Parathyroid adenoma (tissue), 2 donors: ENCODE results near the gene MED4.
A peak's percentile ranks its signal among the peaks of the same experiment; 100 is the strongest.

Experiments
- H2AFZ ChIP-seq: fragments of 300-600 bp; sonication (generic); one replicate; pipeline ENCODE4 v1.7.0; 2017; ENCODE audit warnings: antibody characterized with exemption, mild to moderate bottlenecking
- H3K27ac ChIP-seq: fragments of 300-600 bp; sonication (generic); one replicate; pipeline ENCODE4 v1.7.0; 2017
- H3K27me3 ChIP-seq: fragments of 300-600 bp; sonication (generic); one replicate; pipeline ENCODE4 v1.7.0; 2017; ENCODE audit warnings: low read length; ENCODE audit not compliant: control insufficient read depth, insufficient read depth
- H3K36me3 ChIP-seq: fragments of 300-600 bp; sonication (generic); one replicate; pipeline ENCODE4 v1.7.0; 2017; ENCODE audit warnings: low read length; ENCODE audit not compliant: control insufficient read depth, insufficient read depth
- H3K4me1 ChIP-seq: fragments of 300-600 bp; sonication (generic); one replicate; pipeline ENCODE4 v1.7.0; 2017; ENCODE audit warnings: control low read depth
- H3K4me2 ChIP-seq: fragments of 300-600 bp; sonication (generic); one replicate; pipeline ENCODE4 v1.7.0; 2017; ENCODE audit warnings: low read length
- H3K4me3 ChIP-seq: fragments of 300-600 bp; sonication (generic); one replicate; pipeline ENCODE4 v1.7.0; 2017; ENCODE audit warnings: low read depth, low read length
- H3K79me2 ChIP-seq: fragments of 300-600 bp; sonication (generic); one replicate; pipeline ENCODE4 v1.7.0; 2017; ENCODE audit warnings: control low read depth
- H3K9ac ChIP-seq: fragments of 300-600 bp; sonication (generic); one replicate; pipeline ENCODE4 v1.7.0; 2017; ENCODE audit warnings: mild to moderate bottlenecking
- H3K9me3 ChIP-seq: fragments of 300-600 bp; sonication (generic); one replicate; pipeline ENCODE4 v1.7.0; 2017; ENCODE audit warnings: low read length; ENCODE audit not compliant: control insufficient read depth
- TF ChIP-seq, protein P1 (sequence below): fragments of 300-600 bp; sonication (generic); IDR thresholded peaks from one replicate; pipeline ENCODE4 v1.7.0; 2017; ENCODE audit warnings: antibody characterized with exemption, mild to moderate bottlenecking
- donor health status: primary hyperparathyroidism.

The MED4 gene, protein sequence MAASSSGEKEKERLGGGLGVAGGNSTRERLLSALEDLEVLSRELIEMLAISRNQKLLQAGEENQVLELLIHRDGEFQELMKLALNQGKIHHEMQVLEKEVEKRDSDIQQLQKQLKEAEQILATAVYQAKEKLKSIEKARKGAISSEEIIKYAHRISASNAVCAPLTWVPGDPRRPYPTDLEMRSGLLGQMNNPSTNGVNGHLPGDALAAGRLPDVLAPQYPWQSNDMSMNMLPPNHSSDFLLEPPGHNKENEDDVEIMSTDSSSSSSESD

DNA sequence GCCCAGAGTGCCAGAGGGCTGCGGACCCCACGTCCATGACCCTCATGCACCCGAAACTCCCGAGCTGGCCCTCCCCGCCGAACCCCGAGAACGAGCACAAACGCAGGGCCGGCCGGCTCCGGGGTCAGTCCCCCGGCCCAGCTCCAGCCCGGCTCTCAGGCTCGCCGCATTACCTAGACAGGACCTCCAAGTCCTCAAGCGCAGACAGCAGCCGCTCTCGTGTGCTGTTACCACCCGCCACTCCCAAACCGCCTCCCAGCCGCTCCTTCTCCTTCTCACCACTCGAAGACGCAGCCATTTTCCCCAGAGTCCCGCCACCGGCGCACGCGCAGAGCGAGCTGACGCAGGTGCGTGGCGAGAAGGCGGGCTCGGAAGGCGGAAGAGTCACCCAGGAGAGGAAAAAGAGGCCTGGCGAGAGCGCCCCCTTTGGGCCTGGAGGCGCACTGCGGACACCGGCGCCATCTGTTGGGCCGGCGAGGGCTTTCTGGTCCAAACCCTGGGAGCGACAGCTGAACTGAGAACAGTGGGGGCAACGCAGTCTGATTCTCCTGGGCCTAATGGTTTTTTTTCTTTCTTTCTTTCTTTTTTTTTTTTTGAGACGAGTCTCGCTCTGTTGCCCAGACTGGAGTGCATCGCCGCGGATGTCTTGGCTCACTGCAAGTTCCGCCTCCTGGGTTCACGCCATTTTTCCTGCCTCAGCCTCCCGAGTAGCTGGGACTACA lies at the start of gene MED4:
TSS of gene MED4 (minus strand) at position 324 of the 722 bp plus-strand sequence. CDS start at position 298, 26 bp downstream.
- TF ChIP-seq, protein P1, sequence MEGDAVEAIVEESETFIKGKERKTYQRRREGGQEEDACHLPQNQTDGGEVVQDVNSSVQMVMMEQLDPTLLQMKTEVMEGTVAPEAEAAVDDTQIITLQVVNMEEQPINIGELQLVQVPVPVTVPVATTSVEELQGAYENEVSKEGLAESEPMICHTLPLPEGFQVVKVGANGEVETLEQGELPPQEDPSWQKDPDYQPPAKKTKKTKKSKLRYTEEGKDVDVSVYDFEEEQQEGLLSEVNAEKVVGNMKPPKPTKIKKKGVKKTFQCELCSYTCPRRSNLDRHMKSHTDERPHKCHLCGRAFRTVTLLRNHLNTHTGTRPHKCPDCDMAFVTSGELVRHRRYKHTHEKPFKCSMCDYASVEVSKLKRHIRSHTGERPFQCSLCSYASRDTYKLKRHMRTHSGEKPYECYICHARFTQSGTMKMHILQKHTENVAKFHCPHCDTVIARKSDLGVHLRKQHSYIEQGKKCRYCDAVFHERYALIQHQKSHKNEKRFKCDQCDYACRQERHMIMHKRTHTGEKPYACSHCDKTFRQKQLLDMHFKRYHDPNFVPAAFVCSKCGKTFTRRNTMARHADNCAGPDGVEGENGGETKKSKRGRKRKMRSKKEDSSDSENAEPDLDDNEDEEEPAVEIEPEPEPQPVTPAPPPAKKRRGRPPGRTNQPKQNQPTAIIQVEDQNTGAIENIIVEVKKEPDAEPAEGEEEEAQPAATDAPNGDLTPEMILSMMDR, result peak; percentile 97

DNA sequence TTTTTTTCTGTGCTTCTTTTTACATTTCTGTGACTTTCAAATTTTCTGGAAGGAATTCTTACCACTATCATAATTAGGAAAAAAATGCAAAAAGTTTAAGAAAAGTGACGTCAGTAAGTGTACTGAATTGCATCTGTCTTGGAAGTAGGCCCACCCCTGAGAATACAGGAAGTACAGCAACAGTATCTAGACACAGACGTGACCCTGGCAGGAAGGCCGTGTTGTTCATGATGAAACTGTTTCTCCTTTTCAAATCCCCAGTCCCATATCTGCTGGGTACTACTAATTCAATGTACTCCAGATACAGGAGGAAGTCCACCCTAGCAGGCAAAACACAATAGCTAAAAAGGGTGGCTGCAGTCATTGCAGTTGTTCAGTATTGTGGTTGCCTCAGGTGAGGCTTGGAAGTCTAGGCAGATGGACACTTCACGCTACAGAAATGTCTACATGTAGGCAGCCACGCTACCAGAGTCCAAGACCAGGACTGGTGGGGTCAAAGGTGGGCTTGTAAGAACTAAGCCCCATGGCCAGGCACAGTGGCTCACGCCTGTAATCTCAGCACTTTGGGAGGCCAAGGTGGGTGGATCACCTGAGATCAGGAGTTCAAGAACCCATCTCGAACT lies 49.6 kb upstream of the MED4 start:
- Histone ChIP-seq H3K27me3 (no peaks in the 10 kb centered on the region), H3K9me3 (no peaks in the 10 kb centered on the region), H3K9ac (no peak overlapping the region), H3K4me1 (no peaks in the 10 kb centered on the region), H3K27ac (peak overlapping the region; percentile 42), H3K36me3 (no peaks in the 10 kb centered on the region), H3K4me3 (no peak overlapping the region), H3K79me2 (no peaks in the 10 kb centered on the region), H2AFZ (no peak overlapping the region), H3K4me2 (no peak overlapping the region)
- TF ChIP-seq, protein P1, result no peak

More for the DNA sequence above, at the start of gene MED4:
- Histone ChIP-seq H3K4me3 (peak within 1 kb of the TSS; percentile 94), H3K27ac (peak within 1 kb of the TSS; percentile 69), H3K79me2 (peaks cover 21% of the 10 kb centered on the region), H3K9ac (peak within 1 kb of the TSS; percentile 76), H3K4me1 (no peaks in the 10 kb centered on the region), H2AFZ (peak within 1 kb of the TSS; percentile 70), H3K27me3 (no peaks in the 10 kb centered on the region), H3K4me2 (peak within 1 kb of the TSS; percentile 96), H3K36me3 (no peaks in the 10 kb centered on the region), H3K9me3 (no peaks in the 10 kb centered on the region)

DNA sequence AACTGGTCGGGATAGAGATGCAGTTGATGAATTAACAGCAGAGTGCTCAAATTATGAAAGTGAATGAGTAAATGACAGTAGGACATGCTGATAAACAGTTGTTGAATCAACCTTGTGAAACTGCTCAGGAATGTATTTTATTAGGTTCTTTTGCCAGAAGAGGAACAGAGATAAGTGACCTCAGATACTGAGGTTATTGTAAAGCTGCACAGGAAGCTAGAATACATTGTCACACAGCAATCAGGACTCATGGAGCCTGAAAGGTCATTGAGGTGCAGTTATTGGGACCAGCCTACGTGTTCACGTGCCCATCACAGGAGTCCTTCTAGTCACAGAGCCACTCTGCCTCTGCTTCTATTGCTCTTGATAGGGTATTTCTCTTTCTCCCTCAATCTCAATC lies 47.5 kb upstream of the MED4 start:
- H2AFZ ChIP-seq, result no peak overlapping the region
- TF ChIP-seq, protein P1, result no peak
- no peaks in the 10 kb centered on the region for H3K9me3 ChIP-seq
- H3K4me1 ChIP-seq, result no peaks in the 10 kb centered on the region
- no peaks in the 10 kb centered on the region for H3K27me3 ChIP-seq
- no peak overlapping the region for H3K27ac ChIP-seq
- H3K36me3 ChIP-seq, result no peaks in the 10 kb centered on the region
- no peak overlapping the region for H3K9ac ChIP-seq
- H3K4me3 ChIP-seq, result no peak overlapping the region
- H3K79me2 ChIP-seq, result no peaks in the 10 kb centered on the region
- no peak overlapping the region for H3K4me2 ChIP-seq

DNA sequence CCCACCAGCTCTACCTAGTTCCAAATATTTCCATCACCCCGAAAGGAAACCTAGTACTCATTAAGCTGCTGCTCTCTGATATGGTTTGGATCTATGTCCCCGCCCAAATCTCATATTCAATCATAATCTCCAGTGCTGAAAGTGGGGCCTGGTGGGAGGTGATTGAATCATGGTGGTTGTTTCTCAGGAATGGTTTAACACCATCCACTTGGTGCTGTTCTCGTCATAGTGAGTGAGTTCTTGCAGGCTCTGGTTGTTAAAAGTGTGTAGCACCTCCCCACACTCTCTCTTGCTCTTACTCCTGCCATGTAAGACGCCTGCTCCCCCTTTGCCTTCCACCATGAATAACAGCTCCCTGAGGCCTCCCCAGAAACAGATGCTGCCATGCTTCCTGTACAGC lies 43.4 kb upstream of the MED4 start:
- Histone ChIP-seq H3K9me3 (no peaks in the 10 kb centered on the region), H3K27me3 (no peaks in the 10 kb centered on the region), H3K9ac (no peak overlapping the region), H3K79me2 (no peaks in the 10 kb centered on the region), H2AFZ (no peak overlapping the region), H3K4me1 (no peaks in the 10 kb centered on the region), H3K4me3 (no peak overlapping the region), H3K4me2 (no peak overlapping the region), H3K27ac (no peak overlapping the region), H3K36me3 (no peaks in the 10 kb centered on the region)
- TF ChIP-seq, protein P1, result no peak
